Measurements from ENCODE around the gene PIWIL4.
"Not testable (repeated sequence)": the region's sequence is repeated elsewhere in the genome, so short reads cannot be mapped to it uniquely, and the experiment has no call there.

The PIWIL4 gene

DNA sequence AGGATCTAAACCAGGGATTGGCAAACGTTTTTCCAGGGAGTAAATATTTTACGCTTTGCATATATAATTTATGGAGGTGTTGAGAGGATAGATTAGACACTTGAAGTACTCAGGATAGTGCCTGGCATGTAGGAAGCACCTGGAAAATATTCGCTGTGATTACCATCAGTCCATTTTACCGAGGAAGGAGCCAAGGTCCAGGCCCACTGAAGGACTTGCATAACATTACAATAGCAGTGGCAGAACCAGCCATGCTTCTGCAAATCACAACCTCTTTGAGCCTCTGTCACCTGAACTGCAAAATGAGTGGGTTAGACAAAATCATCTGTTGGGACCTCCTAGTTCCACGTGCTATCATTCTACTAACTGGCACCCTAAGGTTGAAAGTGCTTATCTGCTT is 18.0 kb upstream of the PIWIL4 start:
- no peak for DNase-seq

DNA sequence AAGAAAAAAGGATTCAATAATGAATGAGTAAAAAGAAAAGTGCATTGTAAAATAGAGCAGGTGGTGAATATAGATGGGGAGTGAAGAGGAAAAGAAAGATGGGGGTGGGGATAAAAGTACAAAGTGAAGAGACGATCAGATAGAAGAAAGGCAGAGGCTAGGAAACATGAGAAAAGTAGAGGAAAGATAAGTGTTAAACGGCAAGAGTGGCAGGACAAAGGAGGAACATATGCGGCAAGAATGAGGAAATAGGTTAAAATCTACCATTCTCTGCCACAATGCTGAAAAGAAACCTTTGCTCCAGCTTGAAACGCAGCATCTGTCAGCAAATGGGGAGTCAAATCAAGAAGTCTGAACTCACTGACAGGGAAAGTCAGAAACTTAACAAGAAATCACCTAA is 16.7 kb upstream of the PIWIL4 start:
- no peak for DNase-seq

DNA sequence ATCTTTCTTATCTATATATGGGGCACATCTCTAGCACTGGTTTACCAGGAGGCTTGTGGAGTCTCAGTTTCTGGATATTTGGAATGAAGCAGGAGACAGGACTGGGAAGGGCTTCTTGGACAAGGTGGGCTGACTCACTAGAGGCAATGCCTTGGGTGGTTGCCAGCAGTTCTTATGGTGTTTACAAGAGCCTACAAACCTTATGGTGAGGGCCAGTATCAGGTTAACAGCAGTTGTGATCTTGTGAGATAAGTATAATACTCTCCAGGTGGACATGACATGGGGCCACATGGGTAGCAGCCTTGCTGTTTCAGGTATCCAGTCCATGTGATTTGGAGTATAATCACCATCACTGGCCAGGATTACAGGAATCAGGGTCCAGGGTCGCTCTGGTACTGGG is 13.2 kb upstream of the PIWIL4 start:
- DNase-seq: no peak

DNA sequence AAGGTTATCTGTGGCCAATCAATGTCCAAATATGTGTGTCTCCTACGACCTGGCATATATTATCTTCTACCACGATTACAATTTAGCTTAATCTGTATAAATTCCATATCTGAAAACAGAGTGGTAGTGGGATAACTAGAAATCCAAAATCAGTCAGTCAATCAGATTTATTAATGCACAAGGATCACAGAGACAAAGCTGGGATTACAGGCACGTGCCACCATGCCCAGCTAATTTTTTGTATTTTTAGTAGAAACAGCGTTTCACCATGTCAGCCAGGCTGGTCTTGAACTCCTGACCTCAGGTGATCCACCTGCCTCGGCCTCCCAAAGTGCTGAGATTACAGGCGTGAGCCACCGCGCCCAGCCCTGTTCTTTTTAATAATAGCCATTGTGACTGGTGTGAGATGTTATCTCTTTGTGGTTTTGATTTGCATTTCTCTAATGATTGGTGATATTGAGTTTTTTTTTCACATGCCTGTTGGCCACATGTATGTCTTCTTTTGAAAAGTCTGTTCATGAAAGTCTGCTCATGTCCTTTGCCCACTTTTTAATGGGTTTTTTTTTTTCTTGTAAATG is 11.3 kb upstream of the PIWIL4 start:
- DNase-seq: not testable (repeated sequence)

DNA sequence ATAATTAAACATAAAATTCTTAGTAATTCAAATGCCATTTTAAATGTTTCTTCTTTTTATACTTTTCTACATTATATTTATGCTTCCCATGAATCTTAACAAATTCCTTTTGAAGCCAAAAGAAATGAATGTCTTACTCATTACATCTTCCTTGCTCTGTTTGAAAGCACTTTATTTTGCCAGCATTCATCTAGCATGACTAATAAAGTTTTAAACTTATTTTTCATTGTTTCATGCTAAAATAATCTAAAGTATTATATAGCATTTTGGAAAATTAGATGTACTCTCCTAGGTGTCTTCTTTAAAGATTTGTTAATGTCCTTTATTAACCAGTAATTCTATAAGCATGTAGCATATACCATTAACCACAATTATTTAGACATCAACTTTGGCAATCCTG is 9.7 kb upstream of the PIWIL4 start:
- DNase-seq: no peak

DNA sequence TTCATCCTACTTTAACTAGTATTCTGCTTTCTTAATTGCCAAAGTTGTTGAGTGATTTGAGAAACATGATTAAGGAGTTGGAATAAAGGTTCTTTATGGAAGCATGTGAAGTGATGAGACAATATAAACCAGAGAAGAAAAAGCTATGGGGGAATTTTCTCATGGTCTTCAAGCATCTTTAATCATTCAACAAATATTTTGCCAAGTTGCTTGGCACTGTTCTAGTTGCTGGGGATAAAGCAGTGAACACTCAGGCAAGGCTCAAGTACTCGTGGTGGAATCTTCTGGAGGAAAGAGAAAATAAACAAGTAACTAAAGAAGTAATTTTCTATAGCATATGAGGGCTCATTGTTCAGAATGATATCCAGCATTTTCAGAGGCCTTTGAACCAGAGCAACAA is 9.2 kb upstream of the PIWIL4 start:
- no peak for DNase-seq

DNA sequence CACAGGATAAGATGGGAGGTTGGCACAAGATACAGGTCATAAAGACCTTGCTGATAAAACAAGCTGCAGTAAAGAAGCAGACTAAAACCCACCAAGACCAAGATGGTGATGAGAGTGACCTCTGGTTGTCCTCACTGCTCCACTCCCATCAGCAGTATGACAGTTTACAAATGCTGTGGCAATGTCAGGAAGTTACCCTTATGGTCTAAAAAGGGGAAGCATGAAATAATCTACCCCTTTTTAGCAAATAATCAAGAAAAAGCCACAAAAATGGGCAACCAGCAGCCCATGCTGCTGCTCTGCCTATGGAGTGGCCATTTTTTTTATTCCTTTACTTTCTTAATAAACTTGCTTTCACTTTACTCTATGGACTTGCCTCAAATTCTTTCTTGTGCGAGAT is 8.7 kb upstream of the PIWIL4 start:
- DNase-seq: peak; percentile 9

DNA sequence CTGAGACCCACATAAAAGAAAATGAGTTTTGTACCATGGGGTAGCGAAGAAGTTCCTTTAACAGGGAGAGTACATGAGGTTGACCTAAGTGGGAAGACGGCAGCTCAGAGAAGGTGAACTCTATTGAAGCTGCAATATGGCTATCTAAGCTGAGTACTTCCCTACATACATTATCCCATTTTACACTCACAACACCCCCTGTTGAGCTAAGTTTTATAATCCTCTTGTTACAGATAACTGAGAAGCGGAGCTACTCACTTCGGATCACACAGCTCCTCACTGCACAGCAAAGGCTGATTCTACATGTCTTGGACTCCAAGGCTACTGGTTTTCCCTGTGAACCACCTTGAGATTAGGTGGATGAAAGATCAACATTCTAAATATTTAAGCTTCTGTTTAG is 8.2 kb upstream of the PIWIL4 start:
- no peak for DNase-seq

DNA sequence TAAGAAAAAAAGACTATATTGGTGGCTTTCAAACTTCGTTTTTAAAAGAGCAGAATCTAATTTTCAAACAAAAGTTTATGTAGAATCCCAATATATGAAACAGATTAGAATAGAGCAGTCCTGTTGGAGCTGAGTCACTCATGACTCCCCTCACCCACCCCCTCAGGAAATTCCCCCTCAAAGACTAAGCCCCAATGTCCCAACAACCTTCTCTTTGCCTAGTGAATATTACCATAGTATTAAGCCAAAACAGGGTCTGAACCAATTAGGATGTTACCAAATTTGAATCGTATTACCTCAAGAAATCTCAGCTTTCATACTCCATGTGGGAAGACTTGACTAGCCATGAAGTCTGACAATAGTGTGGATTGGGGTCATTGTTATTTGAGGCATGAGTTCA is 7.8 kb upstream of the PIWIL4 start:
- DNase-seq: no peak

DNA sequence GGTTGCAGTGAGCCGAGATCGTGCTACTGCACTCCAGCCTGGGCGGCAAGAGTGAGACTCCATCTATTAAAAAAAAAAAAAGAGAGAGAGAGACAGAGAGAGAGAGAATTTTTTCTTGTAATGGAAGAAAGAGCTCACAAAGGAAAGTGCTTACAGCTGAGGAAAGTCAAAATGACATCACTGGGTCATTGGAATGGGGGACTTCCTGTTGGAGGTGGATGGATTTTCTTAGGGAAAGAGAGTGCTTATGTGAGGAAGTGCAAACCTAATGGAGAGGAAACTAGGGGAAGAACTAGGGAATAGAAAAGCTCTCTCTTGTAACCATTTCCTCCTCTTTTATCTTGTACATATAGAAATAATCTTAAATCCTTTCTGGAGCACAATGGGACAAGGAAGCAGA is 6.3 kb upstream of the PIWIL4 start:
- DNase-seq: no peak

DNA sequence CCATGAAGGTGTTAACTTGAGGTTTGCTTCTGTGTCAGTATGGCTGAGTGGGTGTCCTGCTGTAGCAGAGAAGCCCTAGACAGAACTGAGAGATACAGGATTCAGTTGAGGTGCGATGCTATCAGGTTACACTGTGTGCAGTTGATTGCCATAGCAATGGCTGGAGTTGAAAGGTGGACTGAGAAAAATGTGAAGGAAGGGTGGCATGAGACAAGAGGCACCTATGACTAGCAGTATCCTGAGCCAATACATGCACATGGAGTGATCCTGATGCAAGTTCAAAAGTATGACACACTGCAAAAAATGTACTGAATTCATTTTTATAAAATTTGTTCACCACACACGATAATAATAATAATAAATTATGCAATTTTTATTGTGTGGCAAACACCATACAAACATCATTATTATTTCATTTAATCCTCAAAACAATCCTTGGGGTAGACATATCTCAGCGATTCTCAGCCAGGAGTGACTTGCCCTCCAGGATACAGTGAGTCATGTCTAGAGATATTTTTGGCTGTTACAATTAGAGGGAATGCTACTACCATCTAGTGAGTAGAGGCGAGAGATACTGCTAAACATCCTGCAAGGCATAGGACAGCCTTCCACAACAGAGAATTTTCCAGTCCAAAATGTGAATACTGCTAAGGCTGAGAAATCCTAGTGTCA is 3.9 kb upstream of the PIWIL4 start:
- no peak for DNase-seq

DNA sequence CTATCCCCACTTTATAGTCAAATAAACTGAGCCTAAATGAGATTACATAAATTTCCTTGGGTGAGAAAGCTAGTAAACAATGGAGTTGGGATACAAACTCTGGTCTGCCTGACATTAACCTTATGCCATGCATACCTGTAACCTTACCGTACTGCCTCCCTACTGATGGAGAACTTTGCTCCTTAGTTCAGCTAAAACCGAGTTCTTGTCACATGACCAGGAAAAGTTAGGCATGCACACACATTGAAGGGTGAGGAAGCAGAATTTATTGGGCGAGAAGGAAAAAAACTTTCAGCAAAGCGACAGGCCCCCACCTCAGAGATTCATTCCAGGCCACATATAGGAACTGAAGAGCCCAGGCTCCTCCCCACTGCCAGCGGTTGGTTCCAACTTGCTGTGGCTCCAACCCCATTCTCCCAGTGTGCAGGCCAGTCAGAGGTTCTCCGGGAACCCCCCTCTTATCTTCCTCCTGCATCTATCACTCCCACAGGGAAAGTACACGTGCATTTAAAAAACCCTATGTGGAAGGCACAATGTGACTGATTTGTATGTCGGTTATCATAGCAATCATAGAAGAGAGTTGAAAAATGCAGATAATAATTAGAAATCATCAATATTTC is 3.2 kb upstream of the PIWIL4 start:
- DNase-seq: no peak

DNA sequence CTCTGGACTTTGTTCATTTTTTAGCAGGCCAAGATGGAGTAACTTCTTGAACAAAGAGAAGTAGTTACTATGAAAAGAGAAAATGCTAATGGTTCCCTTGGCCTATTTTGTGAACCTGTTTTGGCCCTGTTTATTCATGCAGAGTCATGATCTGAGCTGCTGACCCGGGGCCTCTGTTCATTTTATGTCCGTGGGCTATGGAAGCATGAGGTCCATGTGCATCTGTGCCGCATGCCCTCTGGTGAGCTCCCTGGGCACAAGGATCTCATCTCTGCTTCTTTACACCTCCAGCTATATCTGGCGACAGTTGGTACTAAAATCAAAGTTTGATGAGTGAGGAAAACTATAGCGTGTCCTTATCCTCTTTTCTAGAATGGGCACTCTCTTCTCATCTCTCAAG is 1.0 kb downstream of the PIWIL4 start:
- DNase-seq: no peak

DNA sequence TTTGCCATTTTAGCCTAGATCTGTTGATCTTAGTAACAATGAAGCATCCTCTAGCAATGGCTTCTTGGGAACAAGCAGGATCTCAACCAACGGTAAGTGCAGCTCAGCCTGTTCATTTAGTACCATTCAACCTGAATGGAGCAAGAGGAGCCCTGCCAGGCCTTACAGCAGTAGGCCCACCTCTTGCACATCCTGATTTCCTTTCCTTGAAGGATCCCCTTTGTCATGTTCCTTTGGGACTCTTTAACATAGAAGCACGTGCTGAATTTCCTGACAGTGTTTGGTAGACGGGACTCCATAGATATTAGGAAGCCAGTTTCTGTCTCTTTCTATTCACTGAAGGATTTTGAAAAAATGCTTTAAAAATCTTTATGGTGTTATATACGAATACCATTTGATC is 1.5 kb downstream of the PIWIL4 start:
- no peak for DNase-seq

DNA sequence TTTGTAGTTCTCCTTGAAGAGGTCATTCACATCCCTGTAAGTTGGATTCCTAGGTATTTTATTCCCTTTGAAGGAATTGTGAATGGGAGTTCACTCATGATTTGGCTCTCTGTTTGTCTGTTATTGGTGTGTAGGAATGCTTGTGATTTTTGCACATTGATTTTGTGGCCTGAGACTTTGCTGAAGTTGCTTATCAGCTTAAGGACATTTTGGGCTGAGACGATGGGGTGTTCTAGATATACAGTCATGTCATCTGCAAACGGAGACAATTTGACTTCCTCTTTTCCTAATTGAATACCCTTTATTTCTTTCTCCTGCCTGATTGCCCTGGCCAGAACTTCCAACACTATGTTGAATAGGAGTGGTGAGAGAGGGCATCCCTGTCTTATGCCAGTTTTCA is 5.8 kb downstream of the PIWIL4 start:
- not testable (repeated sequence) for DNase-seq

DNA sequence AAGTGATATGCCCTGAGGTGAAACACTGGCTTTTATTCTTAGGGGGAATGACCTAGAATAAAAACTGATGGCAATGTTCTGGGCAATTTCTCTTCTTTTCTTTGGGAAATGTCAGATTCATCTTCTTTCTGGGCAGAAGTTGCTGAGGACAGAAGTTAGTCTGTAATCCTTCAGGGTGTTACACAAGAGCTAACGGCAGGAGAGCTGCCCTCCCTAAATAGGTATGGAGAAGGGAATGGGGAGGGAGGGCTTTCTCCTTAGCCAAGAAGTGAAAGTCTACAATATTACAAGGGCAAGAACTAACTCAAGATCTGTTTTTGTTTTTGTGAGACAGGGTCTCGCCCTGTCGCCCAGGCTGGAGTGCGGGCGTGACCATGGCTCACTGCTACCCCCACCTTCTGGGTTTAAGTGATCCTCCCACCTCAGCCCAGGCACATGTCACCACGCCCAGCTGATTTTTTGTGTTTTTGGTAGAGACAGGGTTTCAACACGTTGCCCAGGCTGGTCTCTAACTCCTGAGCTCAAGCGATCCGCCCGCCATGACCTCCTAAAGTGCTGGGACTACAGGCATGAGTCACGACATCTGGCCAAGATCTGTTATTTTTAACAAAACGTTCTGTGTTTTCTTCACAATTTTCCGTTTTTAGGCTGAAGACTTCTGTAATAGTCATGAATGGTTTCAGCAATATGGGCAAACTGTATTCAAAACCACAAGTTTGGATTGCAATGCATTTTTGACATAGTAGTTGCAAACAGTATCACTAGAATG is 7.2 kb downstream of the PIWIL4 start:
- no peak for DNase-seq

DNA sequence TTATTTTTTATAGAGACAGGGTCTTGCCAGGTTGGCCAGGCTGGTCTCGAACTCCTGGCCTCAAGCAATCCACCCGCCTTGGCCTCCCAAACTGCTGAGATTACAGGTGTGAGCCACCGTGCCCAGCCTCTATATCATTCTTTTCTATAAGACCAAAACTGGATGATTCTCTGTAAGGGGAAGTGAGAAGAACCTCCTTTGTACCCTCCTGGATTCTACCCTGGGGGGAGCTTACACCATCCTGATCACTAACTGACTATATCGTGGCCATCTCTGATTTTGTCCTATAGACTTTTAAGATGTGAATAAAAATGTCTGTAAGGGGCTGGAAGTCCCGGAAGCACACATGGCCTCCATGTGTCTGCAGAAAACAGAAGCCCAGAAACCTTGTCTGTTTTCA is 9.1 kb downstream of the PIWIL4 start:
- DNase-seq: no peak

DNA sequence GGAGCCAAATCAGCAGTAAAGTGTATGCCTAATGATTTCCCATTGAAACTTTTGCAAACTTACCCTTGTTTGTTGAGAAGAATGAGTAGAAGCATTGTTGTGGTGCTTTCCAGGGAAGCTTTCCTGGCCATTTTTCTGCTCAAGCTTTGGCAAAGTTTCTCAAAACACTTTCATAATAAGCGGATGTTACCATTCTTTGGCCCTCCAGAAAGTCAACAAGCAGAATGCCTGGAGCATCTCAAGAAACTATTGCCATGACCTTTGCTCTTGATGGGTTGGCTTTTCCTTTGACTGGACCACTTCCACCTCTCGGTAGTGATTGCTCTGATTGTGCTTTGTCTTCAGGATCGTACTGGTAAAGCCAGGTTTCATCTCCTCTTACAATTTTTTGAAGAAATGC is 10.7 kb downstream of the PIWIL4 start:
- no peak for DNase-seq

DNA sequence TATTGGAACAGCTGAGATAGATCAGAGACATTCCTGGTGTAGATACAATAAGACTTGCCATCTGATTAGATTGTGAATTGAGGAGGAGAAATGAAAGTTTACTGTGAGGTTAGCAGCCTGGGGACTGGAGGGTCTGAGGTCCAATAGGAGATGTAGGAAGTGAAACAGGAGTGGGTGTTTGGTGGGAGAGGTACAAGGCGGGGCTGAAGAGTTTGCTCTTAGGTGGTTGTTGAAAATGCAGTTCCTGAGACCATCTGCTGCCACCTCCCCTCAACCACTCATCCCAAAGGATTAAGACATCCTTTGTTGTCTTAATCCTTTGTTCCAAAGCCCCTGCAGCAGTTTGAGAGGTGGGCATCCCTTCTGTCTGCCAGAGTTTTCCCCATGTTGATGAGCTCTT is 14.8 kb downstream of the PIWIL4 start:
- DNase-seq: no peak

DNA sequence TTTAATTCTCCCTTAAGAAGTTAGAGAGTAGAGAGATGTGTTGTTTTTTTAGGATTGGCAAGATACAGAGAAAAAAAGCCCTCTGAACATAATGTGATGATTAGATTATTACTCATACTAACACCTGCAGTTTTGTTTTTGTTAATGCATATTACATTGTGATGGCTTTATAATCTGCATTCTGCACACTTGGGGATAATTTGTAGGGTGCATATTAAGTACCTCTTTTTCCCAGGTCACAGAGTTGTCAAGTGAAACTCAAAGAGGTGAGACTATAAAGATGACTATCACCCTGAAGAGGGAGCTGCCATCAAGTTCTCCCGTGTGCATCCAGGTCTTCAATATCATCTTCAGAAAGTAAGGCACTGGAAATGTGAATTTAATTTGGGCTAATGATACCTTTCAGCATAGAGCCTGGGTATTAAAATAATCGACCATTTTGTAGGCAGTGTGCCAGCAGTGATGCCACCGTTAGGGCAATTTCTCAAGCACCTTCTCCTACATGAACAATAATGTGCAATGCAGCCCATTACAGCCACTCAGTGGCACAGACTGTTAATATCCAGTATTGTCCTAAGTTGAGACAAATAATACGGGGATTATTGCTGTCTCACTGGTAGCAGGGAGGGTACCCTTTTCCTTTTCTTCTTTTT is 16.2 kb downstream of the PIWIL4 start:
- DNase-seq: no peak

DNA sequence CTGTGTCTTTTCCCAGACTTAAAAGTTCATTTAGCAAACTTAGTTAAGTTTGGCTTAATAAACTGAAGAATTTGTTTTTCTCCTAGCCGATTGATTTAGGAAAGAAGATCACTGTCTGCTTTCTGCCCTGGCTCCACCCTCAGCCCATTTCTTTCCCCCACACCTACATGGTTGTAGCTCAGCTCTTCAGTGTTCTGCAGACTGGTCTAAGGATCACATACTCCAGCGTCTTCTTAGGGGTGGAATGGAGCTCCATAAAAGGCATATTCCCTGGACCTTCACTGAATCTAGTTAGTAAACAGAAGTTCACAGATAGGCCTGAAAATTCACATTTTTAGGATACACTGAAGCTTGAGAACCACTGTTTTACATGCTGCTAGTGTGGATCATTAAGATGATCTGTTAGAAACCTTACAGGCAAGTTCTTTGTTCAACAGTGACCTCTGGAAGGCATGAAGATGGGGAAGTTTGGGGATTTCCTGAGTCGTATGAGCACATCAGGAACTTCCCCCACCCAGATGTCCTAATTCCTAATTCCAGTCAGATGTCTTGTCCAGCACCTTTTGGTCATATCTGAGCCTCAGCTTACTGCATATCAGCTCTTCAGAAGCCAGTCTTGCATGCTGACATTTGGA is 16.8 kb downstream of the PIWIL4 start:
- DNase-seq: peak; percentile 2

DNA sequence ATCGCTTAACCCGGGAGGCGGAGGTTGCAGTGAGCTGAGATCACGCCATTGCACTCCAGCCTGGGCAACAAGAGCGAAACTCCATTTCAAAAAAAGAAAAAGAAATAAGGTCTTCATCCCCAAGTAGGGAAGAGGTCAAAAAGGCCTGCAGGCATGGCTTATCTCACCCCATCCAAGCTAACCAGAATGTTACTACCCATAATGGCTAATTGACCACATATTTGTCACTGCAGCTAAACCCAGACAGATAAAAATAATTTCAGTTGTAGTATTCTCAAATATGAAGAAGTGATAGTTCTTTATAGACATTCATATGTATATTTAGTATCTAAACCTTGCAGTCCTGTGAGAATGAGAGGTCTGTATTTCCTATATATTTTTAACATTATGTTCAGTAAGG is 17.8 kb downstream of the PIWIL4 start:
- no peak for DNase-seq

DNA sequence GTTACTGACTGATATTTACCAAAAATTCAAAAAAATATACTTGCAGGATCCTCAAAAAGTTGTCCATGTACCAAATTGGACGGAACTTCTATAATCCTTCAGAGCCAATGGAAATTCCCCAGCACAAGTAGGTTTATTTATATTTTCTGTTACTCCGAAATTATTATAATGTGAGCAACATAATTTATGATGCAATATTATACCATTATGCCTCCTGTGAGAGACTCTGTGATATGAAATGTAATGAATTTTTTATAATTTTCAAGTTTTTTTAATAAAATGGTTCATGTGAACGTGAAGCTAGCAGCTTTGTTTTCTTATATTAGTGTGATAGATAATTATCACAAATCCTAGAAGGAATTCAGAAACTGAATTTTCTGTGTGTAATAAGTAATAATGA is 18.2 kb downstream of the PIWIL4 start:
- no peak for DNase-seq
